ENCODE measurements around the gene MERTK.

Gene MERTK

DNA sequence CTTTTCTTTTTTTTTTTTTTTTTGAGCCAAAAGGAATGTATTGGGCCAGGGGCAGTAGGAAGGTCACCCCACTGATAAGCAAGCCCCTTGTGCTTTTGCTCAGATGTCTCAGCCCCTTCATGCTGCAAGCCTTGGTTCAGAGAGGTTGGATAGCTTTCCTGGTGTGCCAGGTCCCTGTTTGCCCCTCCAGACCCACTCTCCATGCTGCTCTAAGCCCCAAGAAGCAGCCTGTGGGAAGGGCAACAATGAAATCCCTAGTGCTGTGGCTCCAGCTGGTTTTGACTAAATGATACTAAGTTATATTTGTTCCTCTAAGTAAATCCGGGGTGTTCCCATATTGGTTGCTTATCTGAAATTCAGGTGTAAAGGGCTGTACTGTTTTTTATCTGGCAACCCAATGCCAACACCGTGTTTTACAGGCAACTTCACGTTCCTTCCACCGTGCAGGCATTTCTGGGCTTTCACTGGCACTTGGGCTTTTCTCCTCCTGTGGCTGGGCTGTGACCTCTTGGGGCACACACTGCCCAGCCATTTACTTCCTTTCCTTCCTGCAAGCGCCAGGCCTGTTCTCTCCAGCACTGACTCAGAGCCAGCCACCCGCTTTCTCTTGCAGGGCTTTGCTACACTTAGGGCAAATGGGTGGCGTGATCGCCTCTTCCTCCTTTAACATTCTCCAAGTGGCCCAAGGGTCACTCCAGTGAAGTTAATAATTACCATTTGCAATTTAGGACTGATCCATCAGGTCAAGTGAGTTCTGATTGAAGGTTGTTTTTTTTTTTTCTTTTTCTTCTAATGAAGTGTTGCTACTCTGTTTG is 21.6 kb downstream of the MERTK start:
- DNase-seq (ENCODE audit: low read depth, low spot score): no peak

DNA sequence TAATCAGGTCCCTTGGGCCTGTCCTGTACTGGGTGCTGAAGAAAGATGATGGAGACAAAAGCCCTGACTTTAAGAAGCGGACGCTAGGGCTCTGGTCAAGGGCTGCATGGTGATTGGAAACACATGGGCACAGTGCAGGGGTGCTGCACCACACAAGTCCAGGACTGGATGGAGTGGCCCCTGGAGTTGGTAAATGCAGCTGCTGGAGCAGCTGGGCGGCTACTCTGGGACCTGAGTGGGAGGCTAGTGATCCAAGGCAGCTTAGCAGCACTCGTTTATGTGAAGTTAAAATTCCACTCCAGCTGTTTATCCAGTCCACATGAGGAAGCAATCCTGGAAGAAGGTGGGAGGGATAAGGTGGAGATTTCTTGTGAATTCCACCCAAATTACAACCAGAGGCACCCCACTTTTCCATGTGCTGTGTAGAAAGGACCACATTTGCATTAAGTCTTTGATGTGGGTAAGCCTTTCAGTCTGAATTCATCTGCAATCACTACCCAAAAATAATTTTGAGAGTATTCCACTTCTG is 24.9 kb downstream of the MERTK start:
- ChIA-PET POLR2A (no interaction called here), CTCF (no interaction called here)
- DNase-seq (ENCODE audit: low read depth, low spot score): no peak
- no peak overlapping the region for H3K4me3 ChIP-seq (ENCODE audit: low read depth, low read length)
- no peak for TF ChIP-seq CTCF (IDR thresholded peaks at IDR 0.05; ENCODE audit: insufficient read depth, low read length, missing control alignments)

More for the DNA sequence above, 21.6 kb downstream of the MERTK start:
- no peak for TF ChIP-seq CTCF (IDR thresholded peaks at IDR 0.05; ENCODE audit: insufficient read depth, low read length, missing control alignments)
- POLR2A ChIA-PET: no interaction called here
- CTCF ChIA-PET: interaction anchor here (1.0 kb wide), 1 partner anchor 47 kb away, joined by 3 read pairs; no protein-coding TSS in a partner anchor
- no peak overlapping the region for H3K4me3 ChIP-seq (ENCODE audit: low read depth, low read length)

GRCh38 chr2:111924617-111925107 is 26.3 kb downstream of the MERTK start:
- no peak for DNase-seq (ENCODE audit: low read depth, low spot score)
- no peak for TF ChIP-seq CTCF (IDR thresholded peaks at IDR 0.05; ENCODE audit: insufficient read depth, low read length, missing control alignments)
- POLR2A ChIA-PET: no interaction called here
- CTCF ChIA-PET: no interaction called here
- H3K4me3 ChIP-seq (ENCODE audit: low read depth, low read length): no peak overlapping the region

GRCh38 chr2:111927723-111928122 is 29.3 kb downstream of the MERTK start:
- POLR2A ChIA-PET: no interaction called here
- TF ChIP-seq CTCF (IDR thresholded peaks at IDR 0.05; ENCODE audit: insufficient read depth, low read length, missing control alignments): no peak
- CTCF ChIA-PET: interaction anchor here (1.2 kb wide), 1 partner anchor 18 kb away, joined by 3 read pairs; no protein-coding TSS in a partner anchor
- no peak overlapping the region for H3K4me3 ChIP-seq (ENCODE audit: low read depth, low read length)
- DNase-seq (ENCODE audit: low read depth, low spot score): no peak

DNA sequence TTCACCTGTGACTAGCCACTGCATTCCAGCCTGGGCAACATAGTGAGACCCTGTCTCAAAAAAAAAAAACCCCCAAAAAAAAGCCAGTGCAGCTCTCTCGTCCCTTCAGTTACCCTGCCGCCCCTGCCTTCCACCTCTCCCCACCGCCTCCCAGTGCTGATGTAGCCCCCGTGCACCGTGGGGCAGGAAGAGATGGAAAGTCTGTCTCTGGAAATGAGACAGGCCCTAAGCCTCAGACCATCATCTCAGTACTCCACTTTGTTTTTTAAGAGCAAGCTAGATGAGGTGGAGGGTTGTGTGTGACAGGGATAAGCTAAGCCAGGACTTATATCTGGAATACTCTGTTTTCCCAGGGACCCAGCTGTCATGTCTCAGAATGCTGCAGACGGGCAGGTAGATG is 32.0 kb downstream of the MERTK start:
- ChIA-PET POLR2A (no interaction called here), CTCF (no interaction called here)
- DNase-seq (ENCODE audit: low read depth, low spot score): no peak
- no peak overlapping the region for H3K4me3 ChIP-seq (ENCODE audit: low read depth, low read length)
- TF ChIP-seq CTCF (IDR thresholded peaks at IDR 0.05; ENCODE audit: insufficient read depth, low read length, missing control alignments): no peak

DNA sequence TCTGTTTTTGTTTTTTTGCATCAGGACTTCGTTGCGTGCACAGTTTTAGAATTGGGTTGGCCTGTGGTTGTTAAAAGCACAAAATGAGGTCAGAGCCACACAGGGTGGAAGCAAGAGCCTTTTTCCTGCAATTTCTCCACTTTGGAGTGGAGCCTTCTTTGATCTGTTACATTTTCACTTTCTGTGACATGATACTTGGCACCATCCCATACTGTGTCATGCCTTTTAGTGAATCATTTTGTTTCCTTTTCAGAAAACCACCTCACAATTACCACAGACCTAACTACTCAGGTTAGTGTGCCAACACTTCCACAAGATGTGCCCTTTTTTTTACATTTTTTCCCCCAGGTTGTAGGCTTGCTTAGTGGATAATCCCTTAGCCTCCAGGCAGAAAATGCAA is 32.5 kb downstream of the MERTK start:
- ChIA-PET CTCF (no interaction called here), POLR2A (no interaction called here)
- H3K4me3 ChIP-seq (ENCODE audit: low read depth, low read length): no peak overlapping the region
- DNase-seq (ENCODE audit: low read depth, low spot score): no peak
- no peak for TF ChIP-seq CTCF (IDR thresholded peaks at IDR 0.05; ENCODE audit: insufficient read depth, low read length, missing control alignments)

Data from AG04449 (cell line).